K562 (cell line): ENCODE data around the gene TBL1X. TPM values are rescaled to one million over a fixed set of nuclear protein-coding genes. Genes with fewer than 3 reads are reported as not detected.

Source experiments
- ATAC-seq: fragments of 200-7000 bp; cut with Tn5 transposase; 3 replicates; pipeline ENCODE4 v1.9.1; 2020; ENCODE audit warnings: moderate library complexity
- BruUV-seq: library from RNA; stranded (reverse); fragments of 400-500 nt; replicated peaks from 2 replicates; lab custom pipeline; 2021; lab: Mats Ljungman, UMichigan
- CTCF ChIA-PET: fragments of 300-600 bp; formaldehyde crosslinking; extraction: SDS; loops from one replicate; lab custom pipeline; 2021; ENCODE audit warnings: low intra/inter-chr PET ratio; lab: Yijun Ruan, JAX
- POLR2A ChIA-PET: fragments of 300-600, 350-650 bp; sonication (Branson Sonifier 250); formaldehyde crosslinking; extraction: SDS; loops from one replicate; lab custom pipeline; 2021; ENCODE audit warnings: antibody characterized with exemption, inconsistent platforms; lab: Yijun Ruan, JAX
- DNase-seq, 4 experiments: peaks; one replicate each; pipeline versions ENCODE4 v3.0.0 to v3.0.0-alpha.2; 2011 to 2018; ENCODE audit warnings: low spot score in 3 of 4, mixed read lengths in 3 of 4; ENCODE audit errors: extremely low read depth in 1 of 4
- FAIRE-seq: peaks from 2 replicates; lab custom pipeline; 2011; peaks lifted over from hg19 to GRCh38; lab: Jason Lieb, UNC
- H2AFZ ChIP-seq: 2 replicates; pipeline ENCODE4 v1.6.0; 2011; ENCODE audit warnings: low read depth, low read length, control low read depth, inconsistent platforms
- H3K27ac ChIP-seq: fragments of 200-600 bp; 3 replicates; pipeline ENCODE4 v1.8.0; 2011; ENCODE audit warnings: low read depth, mild to moderate bottlenecking, control low read depth, inconsistent platforms, low read length, moderate library complexity, mixed read lengths; ENCODE audit errors: extremely low read depth
- H3K27me3 ChIP-seq, 2 experiments: fragments of 300-600 bp in 1 of 2; 2 replicates in 1 of 2; 3 replicates in 1 of 2; pipeline versions ENCODE4 v1.6.0 to v1.8.0; 2011; ENCODE audit warnings: inconsistent platforms in 2 of 2, low read length in 2 of 2, mild to moderate bottlenecking in 1 of 2, mixed read lengths in 1 of 2, moderate library complexity in 1 of 2; ENCODE audit not compliant: control insufficient read depth in 2 of 2, insufficient read depth in 2 of 2
- H3K36me3 ChIP-seq: fragments of 300-600 bp; 3 replicates; pipeline ENCODE4 v1.8.0; 2011; ENCODE audit warnings: mild to moderate bottlenecking, low read length, inconsistent platforms; ENCODE audit not compliant: control insufficient read depth, insufficient read depth
- H3K4me1 ChIP-seq, 2 experiments: fragments of 200-600 bp in 1 of 2; replicated peaks in 1 of 2; 2 replicates in 1 of 2; 3 replicates in 1 of 2; pipeline versions ENCODE4 v1.5.1 to v1.8.0; 2011; ENCODE audit warnings: inconsistent platforms in 2 of 2, low read length in 2 of 2, mild to moderate bottlenecking in 1 of 2, mixed read lengths in 1 of 2, moderate library complexity in 1 of 2; ENCODE audit not compliant: control insufficient read depth in 2 of 2, insufficient read depth in 2 of 2
- H3K4me2 ChIP-seq: 2 replicates; pipeline ENCODE4 v1.6.1; 2011; ENCODE audit warnings: low read length, control low read depth, inconsistent platforms, mixed read lengths; ENCODE audit not compliant: insufficient read depth
- H3K4me3 ChIP-seq: fragments of 200-600 bp; sonication (generic), shearing (Covaris generic); 2 replicates; pipeline ENCODE4 v1.5.1; 2016; ENCODE audit warnings: control low read depth, inconsistent platforms
- H3K79me2 ChIP-seq: fragments of 200-600 bp; 3 replicates; pipeline ENCODE4 v1.8.0; 2011; ENCODE audit warnings: low read length, inconsistent platforms; ENCODE audit not compliant: control insufficient read depth, insufficient read depth
- H3K9ac ChIP-seq, 2 experiments: 2 replicates each; pipeline versions ENCODE4 v1.6.0 to v1.6.1; 2011; ENCODE audit warnings: low read depth in 2 of 2, low read length in 2 of 2, control low read depth in 1 of 2, inconsistent platforms in 1 of 2, mild to moderate bottlenecking in 1 of 2, mixed read lengths in 1 of 2; ENCODE audit not compliant: insufficient read depth in 1 of 2
- H3K9me1 ChIP-seq: one replicate; pipeline ENCODE4 v1.6.0; 2011; ENCODE audit warnings: inconsistent platforms, mild to moderate bottlenecking, low read length, moderate library complexity; ENCODE audit not compliant: control insufficient read depth, insufficient read depth
- H3K9me3 ChIP-seq: replicated peaks from 2 replicates; pipeline ENCODE4 v1.5.1; 2011; ENCODE audit warnings: low read depth, low read length, inconsistent platforms; ENCODE audit not compliant: control insufficient read depth, insufficient read depth
- H4K20me1 ChIP-seq: replicated peaks from 2 replicates; pipeline ENCODE4 v1.6.1; 2011; ENCODE audit warnings: low read length, inconsistent platforms, mixed read lengths; ENCODE audit not compliant: control insufficient read depth, insufficient read depth
- BHLHE40 ChIP-seq: IDR thresholded peaks from 2 replicates; pipeline ENCODE4 v1.6.1; 2011; ENCODE audit warnings: low read length, improper control_type of control experiment
- CBX2 ChIP-seq: fragments of 200-600 bp; sonication (generic); IDR thresholded peaks from one replicate; pipeline ENCODE4 v1.6.1; 2012; ENCODE audit warnings: mild to moderate bottlenecking, low read length, inconsistent platforms; ENCODE audit not compliant: insufficient read depth, poor library complexity, severe bottlenecking
- CREM ChIP-seq: IDR thresholded peaks from 2 replicates; pipeline ENCODE4 v1.6.1; 2014; ENCODE audit warnings: antibody characterized with exemption, low read depth
- CTCFL ChIP-seq: IDR thresholded peaks from 2 replicates; pipeline ENCODE4 v1.6.1; 2011; ENCODE audit warnings: borderline replicate concordance, low read depth, mild to moderate bottlenecking, moderate library complexity, low read length; ENCODE audit not compliant: insufficient read depth, poor library complexity, severe bottlenecking
- DLX4 ChIP-seq: fragments of 250-450 bp; sonication (Bioruptor Pico); IDR thresholded peaks from 2 replicates; pipeline ENCODE4 v1.6.1; 2021; ENCODE audit warnings: mild to moderate bottlenecking
- HOXB6 ChIP-seq: fragments of 250-450 bp; sonication (Bioruptor Pico); IDR thresholded peaks from 2 replicates; pipeline ENCODE4 v1.5.1; 2022; ENCODE audit warnings: mild to moderate bottlenecking, borderline replicate concordance
- IRF2 ChIP-seq: sonication (generic); formaldehyde crosslinking; IDR thresholded peaks from 2 replicates; pipeline ENCODE4 v1.8.1; 2022; ENCODE audit warnings: mild to moderate bottlenecking, missing genetic modification reagents
- KAT2B ChIP-seq: IDR thresholded peaks from one replicate; pipeline ENCODE4 v1.6.1; 2012; ENCODE audit warnings: low read depth, mild to moderate bottlenecking, control low read depth, inconsistent platforms, low read length, moderate library complexity
- KAT8 ChIP-seq: fragments of 450-650 bp; IDR thresholded peaks from 2 replicates; pipeline ENCODE4 v1.6.1; 2016; ENCODE audit warnings: low read depth, mild to moderate bottlenecking
- LEF1 ChIP-seq: fragments of 450-650 bp; IDR thresholded peaks from 2 replicates; pipeline ENCODE4 v1.6.1; 2016; ENCODE audit warnings: mild to moderate bottlenecking
- MBD2 ChIP-seq: sonication (generic); IDR thresholded peaks from 2 replicates; pipeline ENCODE4 v1.6.1; 2016; ENCODE audit warnings: low read depth, borderline replicate concordance
- NCOA6 ChIP-seq: fragments of 450-650 bp; IDR thresholded peaks from 2 replicates; pipeline ENCODE4 v1.6.1; 2017; ENCODE audit warnings: mild to moderate bottlenecking
- RAD21 ChIP-seq, 2 experiments: fragments of 250-450 bp in 1 of 2; fragments of 450-650 bp in 1 of 2; sonication (Bioruptor Pico) in 1 of 2; formaldehyde crosslinking in 1 of 2; IDR thresholded peaks in 1 of 2; conservative IDR thresholded peaks in 1 of 2; 2 replicates each; pipeline versions ENCODE4 v1.4.0 to v1.8.0; 2020 to 2022; ENCODE audit warnings: mild to moderate bottlenecking in 2 of 2, moderate library complexity in 1 of 2
- SMC3 ChIP-seq: conservative IDR thresholded peaks from 2 replicates; pipeline ENCODE4 v1.6.1; 2011; ENCODE audit warnings: low read depth, low read length, improper control_type of control experiment; ENCODE audit not compliant: insufficient read depth
- STAG1 ChIP-seq: sonication (generic); formaldehyde crosslinking; IDR thresholded peaks from 2 replicates; pipeline ENCODE4 v1.5.0; 2020; ENCODE audit warnings: missing genetic modification reagents, borderline replicate concordance
- TCF7 ChIP-seq: sonication (generic); IDR thresholded peaks from 2 replicates; pipeline ENCODE4 v1.6.1; 2016; ENCODE audit warnings: antibody characterized with exemption, borderline replicate concordance
- TCF7L2 ChIP-seq: fragments of 150-350 bp; IDR thresholded peaks from 2 replicates; pipeline ENCODE4 v1.6.1; 2016; ENCODE audit warnings: low read depth, mild to moderate bottlenecking, low read length, moderate library complexity
- ZBTB7A ChIP-seq: IDR thresholded peaks from 2 replicates; pipeline ENCODE4 v1.6.1; 2011; ENCODE audit warnings: low read depth, mild to moderate bottlenecking, low read length, moderate library complexity, borderline replicate concordance; ENCODE audit not compliant: control insufficient read depth
- ZNF24 ChIP-seq: fragments of 450-650 bp; IDR thresholded peaks from 2 replicates; pipeline ENCODE4 v1.6.1; 2016
- ZNF57 ChIP-seq: fragments of 450-650 bp; formaldehyde crosslinking; IDR thresholded peaks from 2 replicates; pipeline ENCODE4 v1.4.0; 2020; ENCODE audit warnings: mild to moderate bottlenecking, moderate library complexity
- ZNF76 ChIP-seq: fragments of 250-450 bp; sonication (Bioruptor Pico); IDR thresholded peaks from 2 replicates; pipeline ENCODE4 v1.4.0; 2020; ENCODE audit warnings: mild to moderate bottlenecking, moderate library complexity, borderline replicate concordance
- WGBS: fragments of 100-300 bp; shearing (Covaris generic); methylation state at CpG from one replicate; pipeline ENCODE4 v1.1.6; 2016; ENCODE audit warnings: low coverage, mixed read lengths; ENCODE audit not compliant: insufficient coverage; ENCODE audit errors: missing lambda C conversion rate; 5-methylcytosine and 5-hydroxymethylcytosine counted together
- in situ Hi-C: fragments of 300-500 bp; cut with MboI; formaldehyde crosslinking; loops from 4 replicates; pipeline ENCODE4 v1.15.0; 2018; ENCODE audit warnings: inconsistent platforms, mixed read lengths
- intact Hi-C: fragments of 100-400 bp; cut with micrococcal nuclease; formaldehyde crosslinking; loops from 2 replicates; pipeline ENCODE4 v1.14.2; 2022
- polyA plus RNA-seq, 8 experiments: library from polyadenylated mRNA; depleted of rRNA in 4 of 8; stranded (reverse) in 5 of 8; unstranded in 3 of 8; fragments of >200 nt; fragmentation: Nextera tagmentation in 2 of 8; fragmentation: Illumina TruSeq in 1 of 8; extraction: Ambion mirVana in 2 of 8; extraction: Trizol in 1 of 8; gene quantifications; 2 replicates each; pipeline versions ENCODE4 v1.2.1 to v1.2.3, GENCODE V29; 2011 to 2014; ENCODE audit warnings: inconsistent platforms in 1 of 8, missing spikeins in 1 of 8
- total RNA-seq, 7 experiments: library from RNA; depleted of rRNA in 6 of 7; stranded (reverse); fragments of >200 nt in 6 of 7; fragmentation: Illumina TruSeq in 2 of 7; extraction: Trizol in 2 of 7; gene quantifications; 2 replicates each; pipeline versions ENCODE4 v1.2.1 to v1.2.3, GENCODE V29; 2011 to 2021; ENCODE audit warnings: low replicate concordance in 1 of 7

Gene TBL1X
- total and polyA plus RNA-seq, 9 of the 15 experiments (the other 6 are each of a cell fraction or from before 2014, with no cell fraction given) = 6.0 to 49.6 (median 19.7) TPM

- Histone ChIP-seq H3K27me3 (no peaks in the 10 kb centered on the region), H3K4me3 (no peak overlapping the region), H3K27ac (no peak overlapping the region), H3K9me3 (no peaks in the 10 kb centered on the region), H3K9me1 (no peaks in the 10 kb centered on the region), H2AFZ (no peak overlapping the region), H4K20me1 (0 out of 2 replicates have a peak, but pooled peaks cover 4% of the 10 kb centered on the region), H3K36me3 (peaks cover 37% of the 10 kb centered on the region; the same call in 2 of the 3 replicates), H3K4me1 (no peaks in the 10 kb centered on the region), H3K4me2 (no peak overlapping the region), H3K79me2 (no peaks in the 10 kb centered on the region), H3K9ac (no peak overlapping the region)
- peak; percentile 97 for ATAC-seq
- DNase-seq = peak; percentile 63 to 80 (median 66)
- no TSS peak for BruUV-seq
- intact Hi-C loops (loop anchor here (5.0 kb wide), 3 partner anchors 247 to 737 kb away; no protein-coding TSS in a partner anchor), in situ Hi-C loops (no loop called here)
- POLR2A ChIA-PET = no interaction called here
- CTCF ChIA-PET = interaction anchor here (0.7 to 1.3 kb wide), 3 partner anchors 409 to 738 kb away, joined by 3 to 4 read pairs (median 3); no protein-coding TSS in a partner anchor
- 36% methylated on average over 14 of the region's 17 CpGs for WGBS
- peak; percentile 83 for FAIRE-seq
- no peak for TF ChIP-seq ZNF76
- no peak for TF ChIP-seq MBD2
- no peak for TF ChIP-seq ZBTB7A
- TF ChIP-seq ZNF24 = no peak
- no peak for TF ChIP-seq IRF2
- TF ChIP-seq SMC3 = peak; percentile 73
- peak; percentile 76; the same call in 1 of the 2 replicates for TF ChIP-seq TCF7
- no peak for TF ChIP-seq KAT8
- peak; percentile 70 to 76 for TF ChIP-seq RAD21 (CRISPR knock-in tag; conservative IDR thresholded peaks at IDR 0.05 in 1 of 2, IDR thresholded peaks at IDR 0.05 in 1 of 2)
- TF ChIP-seq CTCFL = peak; percentile 55
- no peak for TF ChIP-seq NCOA6
- peak; percentile 43 for TF ChIP-seq CREM
- TF ChIP-seq CBX2 = no peak
- no peak for TF ChIP-seq KAT2B
- no peak for TF ChIP-seq HOXB6 (CRISPR knock-in tag)
- TF ChIP-seq TCF7L2 = peak; percentile 41; the same call in 1 of the 2 replicates
- 0 out of 2 replicates have a peak, but pooled peaks have one; percentile 26 for TF ChIP-seq LEF1
- no peak for TF ChIP-seq BHLHE40
- TF ChIP-seq STAG1 (CRISPR knock-in tag) = peak; percentile 81; the same call in 1 of the 2 replicates
- no peak for TF ChIP-seq DLX4
- no peak for TF ChIP-seq ZNF57 (CRISPR knock-in tag)
Observed at GRCh38 chrX:9708923-9709553, 244.2 kb downstream of the TBL1X start.
